Measurements from ENCODE around the gene CNTNAP2. TPM values are rescaled to one million over a fixed set of nuclear protein-coding genes. Genes with fewer than 3 reads are reported as not detected.

The CNTNAP2 gene
- total and polyA plus RNA-seq, 9 donors, result 0.24 to 7.0 (median 1.5) TPM

- WGBS, 3 donors, result 88 to 91% (median 90%) methylated on average over 14 of the region's 14 CpGs
- Histone ChIP-seq H3K27ac (no peak overlapping the region), H3K27me3 (no peaks in the 10 kb centered on the region), H3K36me3 (no peaks in the 10 kb centered on the region), H3K4me1 (ENCODE audit: insufficient read depth) (no peaks in the 10 kb centered on the region), H3K9me3 (no peaks in the 10 kb centered on the region), H3K4me3 (no peak overlapping the region)
- intact Hi-C loops (cut with DNase I), result no loop called here
- DNase-seq, result no peak
- TF ChIP-seq EP300 (IDR thresholded peaks at IDR 0.05) (no peak), CTCF (IDR thresholded peaks at IDR 0.05) (no peak), POLR2A (IDR thresholded peaks at IDR 0.05) (no peak)
Observed at GRCh38 chr7:148383651-148384050, 2267.1 kb downstream of the CNTNAP2 start.

GRCh38 chr7:148385009-148385682, 2268.5 kb downstream of the CNTNAP2 start:
- H3K36me3 ChIP-seq, result no peaks in the 10 kb centered on the region
- no peak overlapping the region for H3K27ac ChIP-seq
- H3K9me3 ChIP-seq, result no peaks in the 10 kb centered on the region
- intact Hi-C loops (cut with DNase I), result no loop called here
- H3K4me3 ChIP-seq, result no peak overlapping the region
- no peaks in the 10 kb centered on the region for H3K27me3 ChIP-seq
- H3K4me1 ChIP-seq (ENCODE audit: insufficient read depth), result no peaks in the 10 kb centered on the region
- TF ChIP-seq CTCF (IDR thresholded peaks at IDR 0.05), result no peak
- no peak for TF ChIP-seq EP300 (IDR thresholded peaks at IDR 0.05)
- no peak for TF ChIP-seq POLR2A (IDR thresholded peaks at IDR 0.05)
- WGBS, 3 donors, result 84 to 92% (median 90%) methylated on average over 10 of the region's 10 CpGs
- DNase-seq, result no peak

- H3K4me3 ChIP-seq, result no peak overlapping the region
- H3K9me3 ChIP-seq, result no peaks in the 10 kb centered on the region
- no peak for DNase-seq
- intact Hi-C loops (cut with DNase I), result no loop called here
- H3K27ac ChIP-seq, result no peak overlapping the region
- H3K36me3 ChIP-seq, result no peaks in the 10 kb centered on the region
- no peak for TF ChIP-seq CTCF (IDR thresholded peaks at IDR 0.05)
- no peak for TF ChIP-seq EP300 (IDR thresholded peaks at IDR 0.05)
- no peak for TF ChIP-seq POLR2A (IDR thresholded peaks at IDR 0.05)
- H3K4me1 ChIP-seq (ENCODE audit: insufficient read depth), result no peaks in the 10 kb centered on the region
- H3K27me3 ChIP-seq, result no peaks in the 10 kb centered on the region
Observed at GRCh38 chr7:148390381-148390780, 2273.8 kb downstream of the CNTNAP2 start.

- TF ChIP-seq CTCF (IDR thresholded peaks at IDR 0.05), result no peak
- no peak for TF ChIP-seq EP300 (IDR thresholded peaks at IDR 0.05)
- TF ChIP-seq POLR2A (IDR thresholded peaks at IDR 0.05), result no peak
- Histone ChIP-seq H3K4me1 (ENCODE audit: insufficient read depth) (no peaks in the 10 kb centered on the region), H3K4me3 (no peak overlapping the region), H3K27ac (no peak overlapping the region), H3K27me3 (no peaks in the 10 kb centered on the region), H3K9me3 (no peaks in the 10 kb centered on the region), H3K36me3 (no peaks in the 10 kb centered on the region)
- 25 to 42% (median 37%) methylated on average over 4 of the region's 4 CpGs for WGBS, 3 donors
- DNase-seq, result no peak
- intact Hi-C loops (cut with DNase I), result no loop called here
Observed at GRCh38 chr7:148391591-148391990, 2275.0 kb downstream of the CNTNAP2 start.
